ENCODE results near the gene AUTS2. TPM values are rescaled to one million over a fixed set of nuclear protein-coding genes. Genes with fewer than 3 reads are reported as not detected.

Gene AUTS2
- total RNA-seq, 4 donors from 2014 or later, result 29.8 to 114 (median 59.4) TPM

- intact Hi-C loops (cut with DNase I; ENCODE audit: low total_unique reads) (no loop called here), in situ Hi-C loops (cut with MboI; ENCODE audit: low pct_ligation_motif_present in 1 of 4, low pct_unique_long_range_greater_than_20kb in 1 of 4, low sequenced_read_pairs in 3 of 4) (no loop called here)
- no peak overlapping the region for H3K4me3 ChIP-seq
- WGBS, 2 donors (ENCODE audit: low coverage in 1 of 2), result 72% methylated on average over 3 to 8 of the region's 8 CpGs
- H3K27ac ChIP-seq, result no peak overlapping the region
- peaks cover 0 to 5% of the 10 kb centered on the region in 2 donors for H3K9me3 ChIP-seq
- peaks cover 39% of the 10 kb centered on the region for H3K27me3 ChIP-seq
- peaks cover 0 to 9% (median 0%) of the 10 kb centered on the region in 4 donors for H3K4me1 ChIP-seq
- no peak for DNase-seq
- TF ChIP-seq POLR2A (IDR thresholded peaks at IDR 0.05) (no peak), EP300 (IDR thresholded peaks at IDR 0.05; ENCODE audit: low read depth) (no peak), POLR2AphosphoS5 (IDR thresholded peaks at IDR 0.05) (no peak), CTCF (IDR thresholded peaks at IDR 0.05) (no peak)
- no peaks in the 10 kb centered on the region for H3K36me3 ChIP-seq
These were observed 308.2 kb downstream of the AUTS2 start for GRCh38 chr7:69906283-69906995.

- peaks cover 31% of the 10 kb centered on the region for H3K27me3 ChIP-seq
- in situ Hi-C loops (cut with MboI; ENCODE audit: low pct_ligation_motif_present in 1 of 4, low pct_unique_long_range_greater_than_20kb in 1 of 4, low sequenced_read_pairs in 3 of 4) (no loop called here), intact Hi-C loops (cut with DNase I; ENCODE audit: low total_unique reads) (no loop called here)
- no peak overlapping the region for H3K4me3 ChIP-seq
- TF ChIP-seq POLR2A (IDR thresholded peaks at IDR 0.05), result no peak
- no peak for TF ChIP-seq POLR2AphosphoS5 (IDR thresholded peaks at IDR 0.05)
- no peak for TF ChIP-seq CTCF (IDR thresholded peaks at IDR 0.05)
- no peak for TF ChIP-seq EP300 (IDR thresholded peaks at IDR 0.05; ENCODE audit: low read depth)
- H3K27ac ChIP-seq, result no peak overlapping the region
- DNase-seq, result no peak
- peaks cover 0 to 9% (median 0%) of the 10 kb centered on the region in 4 donors for H3K4me1 ChIP-seq
- peaks cover 0 to 5% of the 10 kb centered on the region in 2 donors for H3K9me3 ChIP-seq
- no peaks in the 10 kb centered on the region for H3K36me3 ChIP-seq
These were observed 309.4 kb downstream of the AUTS2 start for GRCh38 chr7:69907720-69908119.

- no peak for DNase-seq
- Histone ChIP-seq H3K4me1 (peaks cover 0 to 9% (median 0%) of the 10 kb centered on the region in 4 donors), H3K4me3 (no peak overlapping the region), H3K27ac (no peak overlapping the region), H3K9me3 (peaks cover 0 to 5% of the 10 kb centered on the region in 2 donors), H3K36me3 (no peaks in the 10 kb centered on the region), H3K27me3 (peaks cover 25% of the 10 kb centered on the region)
- 40 to 58% methylated on average over 1 of the region's 1 CpG for WGBS, 2 donors (ENCODE audit: low coverage in 1 of 2)
- in situ Hi-C loops (cut with MboI; ENCODE audit: low pct_ligation_motif_present in 1 of 4, low pct_unique_long_range_greater_than_20kb in 1 of 4, low sequenced_read_pairs in 3 of 4), result no loop called here
- intact Hi-C loops (cut with DNase I; ENCODE audit: low total_unique reads), result no loop called here
- TF ChIP-seq CTCF (IDR thresholded peaks at IDR 0.05), result no peak
- TF ChIP-seq EP300 (IDR thresholded peaks at IDR 0.05; ENCODE audit: low read depth), result no peak
- TF ChIP-seq POLR2A (IDR thresholded peaks at IDR 0.05), result no peak
- TF ChIP-seq POLR2AphosphoS5 (IDR thresholded peaks at IDR 0.05), result no peak
These were observed 310.2 kb downstream of the AUTS2 start for GRCh38 chr7:69908454-69908853.

- WGBS, 2 donors (ENCODE audit: low coverage in 1 of 2), result 76% methylated on average over 3 of the region's 3 CpGs; no CpG with 5 or more reads in 1 of the 2 donors
- no peaks in the 10 kb centered on the region for H3K36me3 ChIP-seq
- no peak overlapping the region for H3K27ac ChIP-seq
- no peak for DNase-seq
- H3K4me1 ChIP-seq, result peaks cover 0 to 9% (median 0%) of the 10 kb centered on the region in 4 donors
- TF ChIP-seq EP300 (IDR thresholded peaks at IDR 0.05; ENCODE audit: low read depth) (no peak), CTCF (IDR thresholded peaks at IDR 0.05) (no peak), POLR2A (IDR thresholded peaks at IDR 0.05) (no peak), POLR2AphosphoS5 (IDR thresholded peaks at IDR 0.05) (no peak)
- in situ Hi-C loops (cut with MboI; ENCODE audit: low pct_ligation_motif_present in 1 of 4, low pct_unique_long_range_greater_than_20kb in 1 of 4, low sequenced_read_pairs in 3 of 4), result no loop called here
- H3K4me3 ChIP-seq, result no peak overlapping the region
- H3K27me3 ChIP-seq, result peaks cover 13% of the 10 kb centered on the region
- H3K9me3 ChIP-seq, result peaks cover 0 to 5% of the 10 kb centered on the region in 2 donors
- intact Hi-C loops (cut with DNase I; ENCODE audit: low total_unique reads), result no loop called here
These were observed 311.9 kb downstream of the AUTS2 start for GRCh38 chr7:69910150-69910549.
